Muscle layer of duodenum (tissue), 2 donors: ENCODE data around the gene NDUFB5.

Source experiments
- H3K27ac ChIP-seq: one replicate; pipeline ENCODE4 v1.7.0; 2013; ENCODE audit warnings: mild to moderate bottlenecking, low read length
- H3K27me3 ChIP-seq: one replicate; pipeline ENCODE4 v1.7.0; 2013; ENCODE audit warnings: low read depth, mild to moderate bottlenecking, control low read depth, low read length
- H3K36me3 ChIP-seq, 2 donors: one replicate each; pipeline ENCODE4 v1.7.0; 2013; ENCODE audit warnings: low read length in 2 of 2, control low read depth in 1 of 2, mild to moderate bottlenecking in 1 of 2; ENCODE audit not compliant: insufficient read depth in 2 of 2, control insufficient read depth in 1 of 2
- H3K4me1 ChIP-seq, 2 donors: one replicate each; pipeline ENCODE4 v1.7.0; 2013; ENCODE audit warnings: low read length in 2 of 2, mild to moderate bottlenecking in 2 of 2, control low read depth in 1 of 2, moderate library complexity in 1 of 2; ENCODE audit not compliant: insufficient read depth in 2 of 2, control insufficient read depth in 1 of 2
- H3K4me3 ChIP-seq, 2 donors: one replicate each; pipeline ENCODE4 v1.7.0; 2013; ENCODE audit warnings: low read length in 2 of 2, low read depth in 1 of 2, mild to moderate bottlenecking in 1 of 2
- H3K9me3 ChIP-seq, 2 donors: one replicate each; pipeline ENCODE4 v1.7.0; 2013; ENCODE audit warnings: low read length in 2 of 2, control low read depth in 1 of 2, mild to moderate bottlenecking in 1 of 2; ENCODE audit not compliant: control insufficient read depth in 1 of 2
- donor health status: healthy.

NDUFB5 gene

DNA sequence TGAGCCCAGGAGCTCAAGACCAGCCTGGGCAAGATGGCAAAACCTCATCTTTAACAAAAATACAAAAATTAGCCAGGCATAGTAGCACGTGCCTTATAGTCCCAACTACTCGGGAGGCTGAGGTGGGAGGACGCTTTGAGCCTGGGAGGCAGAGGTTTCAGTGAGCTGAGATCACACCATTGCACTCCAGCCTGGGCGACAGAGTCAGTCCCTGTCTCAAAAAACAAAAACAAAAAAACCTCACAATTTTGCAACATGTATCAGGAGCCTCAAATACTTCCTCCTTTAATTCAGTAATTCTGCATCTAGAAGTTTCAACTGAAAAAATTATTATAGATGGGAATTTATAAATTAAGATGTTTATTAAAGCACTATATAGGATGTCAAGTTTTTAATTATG lies 1.3 kb upstream of the NDUFB5 start:
- H3K36me3 ChIP-seq: peaks cover 21 to 38% of the 10 kb centered on the region in 2 donors
- H3K4me3 ChIP-seq: peak overlapping the region in 1 of 2 donors; percentile 99
- H3K27me3 ChIP-seq: no peaks in the 10 kb centered on the region
- H3K27ac ChIP-seq: no peak overlapping the region
- no peaks in the 10 kb centered on the region for H3K9me3 ChIP-seq
- peaks cover 0 to 29% of the 10 kb centered on the region in 2 donors for H3K4me1 ChIP-seq

GRCh38 chr3:179603831-179604230 lies 763 bp upstream of the NDUFB5 start:
- H3K4me3 ChIP-seq: peak overlapping the region; percentile 99
- H3K36me3 ChIP-seq: peaks cover 17 to 38% of the 10 kb centered on the region in 2 donors
- peak overlapping the region; percentile 98 for H3K27ac ChIP-seq
- no peaks in the 10 kb centered on the region for H3K27me3 ChIP-seq
- H3K9me3 ChIP-seq: no peaks in the 10 kb centered on the region
- peaks cover 0 to 29% of the 10 kb centered on the region in 2 donors for H3K4me1 ChIP-seq

- H3K4me3 ChIP-seq: no peak overlapping the region
- no peaks in the 10 kb centered on the region for H3K27me3 ChIP-seq
- peaks cover 0 to 25% of the 10 kb centered on the region in 2 donors for H3K36me3 ChIP-seq
- peaks cover 0 to 34% of the 10 kb centered on the region in 2 donors for H3K4me1 ChIP-seq
- H3K27ac ChIP-seq: no peak overlapping the region
- H3K9me3 ChIP-seq: no peaks in the 10 kb centered on the region
These were observed 2.0 kb downstream of the NDUFB5 start for GRCh38 chr3:179606534-179607085.

DNA sequence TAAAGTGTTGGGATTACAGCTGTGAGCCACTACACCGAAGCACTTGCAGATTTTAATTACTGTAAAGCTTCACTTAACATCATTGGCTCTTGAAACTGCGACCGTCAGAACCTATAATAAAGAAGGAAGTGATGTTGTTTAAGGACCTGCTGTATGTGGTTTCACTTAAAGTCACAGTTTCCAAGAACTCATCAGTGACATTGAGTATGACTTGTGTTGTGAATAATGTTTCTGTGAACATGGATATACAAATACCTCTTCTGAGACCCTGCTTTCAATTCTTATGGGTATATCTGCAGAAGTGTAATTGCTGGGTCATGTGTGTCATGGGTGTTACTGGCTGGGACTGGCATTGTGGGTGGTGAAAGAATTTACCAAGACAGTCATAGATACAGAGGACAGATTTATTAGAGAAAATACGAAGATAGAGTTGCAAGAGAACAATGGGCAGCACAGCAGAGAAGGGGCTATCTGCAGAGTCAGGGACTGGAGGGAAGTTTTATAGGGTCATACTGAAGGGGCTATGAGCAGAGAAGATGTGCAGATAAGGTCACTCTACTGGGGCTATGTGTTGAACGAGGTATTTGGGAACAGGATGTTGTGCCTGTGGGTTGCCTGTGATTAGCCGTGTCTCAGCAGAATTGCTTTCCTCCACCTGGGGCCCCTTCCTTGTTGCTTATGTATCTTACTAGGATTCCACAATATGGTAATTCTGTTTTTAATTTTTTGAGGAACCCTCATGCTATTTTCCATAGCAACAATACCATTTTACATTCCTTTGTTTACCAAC lies 4.5 kb downstream of the NDUFB5 start:
- Histone ChIP-seq H3K36me3 (peaks cover 0 to 20% of the 10 kb centered on the region in 2 donors), H3K4me1 (peaks cover 0 to 20% of the 10 kb centered on the region in 2 donors), H3K4me3 (no peak overlapping the region), H3K27ac (no peak overlapping the region), H3K9me3 (no peaks in the 10 kb centered on the region), H3K27me3 (no peaks in the 10 kb centered on the region)

DNA sequence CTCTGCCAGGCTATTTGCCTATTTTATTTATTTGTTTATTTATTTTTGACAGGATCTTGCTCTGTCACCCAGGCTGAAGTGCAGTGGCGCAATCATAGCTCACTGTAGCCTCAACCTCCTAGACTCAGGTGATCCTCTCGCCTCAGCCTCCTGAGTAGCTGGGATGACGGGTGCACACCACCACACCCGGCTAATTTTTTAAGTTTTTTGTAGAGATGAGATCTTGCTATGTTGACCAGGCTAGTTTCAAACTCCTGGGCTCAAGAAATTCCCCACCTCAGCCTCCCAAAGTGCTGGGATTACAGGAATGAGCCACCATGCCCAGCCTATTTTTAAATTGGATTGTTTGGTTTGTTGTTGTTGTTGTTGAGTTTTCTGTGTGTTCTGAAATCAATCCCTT lies 5.5 kb downstream of the NDUFB5 start:
- no peaks in the 10 kb centered on the region for H3K27me3 ChIP-seq
- peaks cover 0 to 19% of the 10 kb centered on the region in 2 donors for H3K4me1 ChIP-seq
- H3K36me3 ChIP-seq: peaks cover 0 to 17% of the 10 kb centered on the region in 2 donors

GRCh38 chr3:179613807-179614206 lies 9.2 kb downstream of the NDUFB5 start:
- Histone ChIP-seq H3K27me3 (no peaks in the 10 kb centered on the region), H3K9me3 (no peaks in the 10 kb centered on the region), H3K4me1 (peaks cover 0 to 5% of the 10 kb centered on the region in 2 donors), H3K27ac (no peak overlapping the region), H3K4me3 (no peak overlapping the region), H3K36me3 (peaks cover 5 to 31% of the 10 kb centered on the region in 2 donors)

More for the DNA sequence above, 5.5 kb downstream of the NDUFB5 start:
- Histone ChIP-seq H3K27ac (no peak overlapping the region), H3K4me3 (no peak overlapping the region), H3K9me3 (no peaks in the 10 kb centered on the region)

DNA sequence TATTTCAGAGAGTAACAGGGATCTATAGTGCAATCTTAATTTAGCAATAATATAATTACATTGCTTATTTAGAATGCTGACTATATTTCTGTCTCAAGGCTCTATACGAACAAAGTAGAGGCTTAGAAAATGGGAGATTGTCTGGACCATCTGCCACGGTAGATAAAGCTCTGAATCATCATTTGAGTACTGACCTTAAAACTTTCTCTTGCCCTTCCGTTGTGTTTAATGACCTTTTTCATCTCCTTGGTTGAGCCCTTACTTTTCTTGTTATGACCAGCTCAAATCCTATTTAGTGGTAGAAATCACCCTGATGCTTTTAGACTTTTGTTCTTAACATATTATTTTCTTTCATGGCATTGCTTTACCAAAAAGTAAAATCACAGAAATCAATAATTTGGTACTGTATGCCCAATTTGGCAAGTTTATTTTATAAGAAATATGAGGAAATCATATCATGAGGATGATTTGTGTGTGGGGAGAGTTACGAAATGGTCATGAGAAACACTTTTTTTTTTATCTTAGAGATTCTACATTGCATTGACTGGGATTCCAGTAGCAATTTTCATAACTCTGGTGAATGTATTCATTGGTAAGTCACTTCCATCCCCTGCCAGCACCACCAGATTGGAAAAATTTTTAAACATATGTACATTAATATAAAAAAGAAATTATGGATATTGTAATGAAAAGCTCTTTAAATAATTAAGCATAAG lies 11.0 kb downstream of the NDUFB5 start:
- H3K9me3 ChIP-seq: no peaks in the 10 kb centered on the region
- H3K36me3 ChIP-seq: peaks cover 7 to 29% of the 10 kb centered on the region in 2 donors
- no peaks in the 10 kb centered on the region for H3K27me3 ChIP-seq
- no peaks in the 10 kb centered on the region for H3K4me1 ChIP-seq
- H3K4me3 ChIP-seq: no peak overlapping the region
- H3K27ac ChIP-seq: no peak overlapping the region

- Histone ChIP-seq H3K4me1 (no peaks in the 10 kb centered on the region), H3K9me3 (no peaks in the 10 kb centered on the region), H3K27me3 (no peaks in the 10 kb centered on the region), H3K36me3 (peaks cover 28 to 63% of the 10 kb centered on the region in 2 donors), H3K4me3 (no peak overlapping the region), H3K27ac (no peak overlapping the region)
These were observed 17.4 kb downstream of the NDUFB5 start for GRCh38 chr3:179622023-179622422.

- Histone ChIP-seq H3K9me3 (no peaks in the 10 kb centered on the region), H3K36me3 (peaks cover 23 to 49% of the 10 kb centered on the region in 2 donors), H3K27ac (no peak overlapping the region), H3K4me1 (no peaks in the 10 kb centered on the region), H3K4me3 (no peak overlapping the region), H3K27me3 (no peaks in the 10 kb centered on the region)
These were observed 19.9 kb downstream of the NDUFB5 start for GRCh38 chr3:179624451-179624850.

DNA sequence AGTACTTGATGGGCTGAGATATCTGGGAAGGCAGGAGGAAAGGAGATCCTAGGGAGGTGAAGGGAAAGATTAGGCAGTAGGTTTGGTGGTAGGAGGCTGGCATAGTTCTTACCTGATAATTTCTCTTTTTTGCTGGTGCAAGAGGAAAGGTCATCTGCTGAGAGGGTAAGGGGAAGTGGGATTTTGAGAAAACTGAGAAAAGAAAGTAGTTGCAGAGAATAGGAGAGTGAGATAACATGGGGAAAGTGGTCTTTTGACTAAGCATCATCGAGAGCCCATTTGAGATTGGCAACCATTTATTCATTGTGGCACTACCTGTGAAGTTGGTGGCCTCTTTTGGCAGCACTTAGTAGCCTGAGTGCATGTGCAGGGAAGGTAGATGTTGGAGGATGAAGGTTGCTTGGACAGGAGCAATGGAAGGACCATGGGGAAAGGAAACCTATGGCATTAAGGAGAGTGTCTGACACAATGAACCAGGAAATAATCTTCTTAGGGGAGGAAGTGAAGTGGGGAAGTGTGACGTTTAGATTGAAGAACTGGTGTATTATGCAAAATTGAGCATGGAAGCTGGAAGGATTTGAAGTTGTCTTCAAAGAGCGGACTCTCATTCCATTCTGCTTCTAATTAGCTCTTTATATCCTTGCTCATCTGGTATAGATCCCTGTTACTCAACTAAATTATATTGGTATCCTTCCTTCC lies 26.3 kb downstream of the NDUFB5 start:
- H3K4me3 ChIP-seq: no peak overlapping the region
- no peaks in the 10 kb centered on the region for H3K4me1 ChIP-seq
- no peaks in the 10 kb centered on the region for H3K9me3 ChIP-seq
- no peaks in the 10 kb centered on the region for H3K27me3 ChIP-seq
- H3K36me3 ChIP-seq: peaks cover under 1 to 7% of the 10 kb centered on the region in 2 donors
- H3K27ac ChIP-seq: no peak overlapping the region

- Histone ChIP-seq H3K36me3 (no peaks in the 10 kb centered on the region), H3K27ac (no peak overlapping the region), H3K4me1 (no peaks in the 10 kb centered on the region), H3K4me3 (no peak overlapping the region), H3K9me3 (no peaks in the 10 kb centered on the region), H3K27me3 (no peaks in the 10 kb centered on the region)
These were observed 35.9 kb downstream of the NDUFB5 start for GRCh38 chr3:179640469-179640868.
